ENCODE results near the gene TRHDE.
"Not testable (repeated sequence)": the region's sequence is repeated elsewhere in the genome, so short reads cannot be mapped to it uniquely, and the experiment has no call there.

Gene TRHDE

GRCh38 chr12:72658615-72659014 is 386.4 kb downstream of the TRHDE start:
- no peak for DNase-seq

GRCh38 chr12:72660174-72660573 is 388.0 kb downstream of the TRHDE start:
- DNase-seq = not testable (repeated sequence)

- DNase-seq = no peak
Measured at GRCh38 chr12:72673853-72674252, 401.7 kb downstream of the TRHDE start.

GRCh38 chr12:72676556-72676955 is 404.4 kb downstream of the TRHDE start:
- DNase-seq = no peak

- DNase-seq = no peak
Measured at GRCh38 chr12:72677139-72677538, 405.0 kb downstream of the TRHDE start.

- no peak for DNase-seq
Measured at GRCh38 chr12:72677846-72678245, 405.7 kb downstream of the TRHDE start.

GRCh38 chr12:72679147-72679757 is 407.1 kb downstream of the TRHDE start:
- no peak for DNase-seq

GRCh38 chr12:72681028-72681427 is 408.9 kb downstream of the TRHDE start:
- no peak for DNase-seq

GRCh38 chr12:72684491-72684890 is 412.3 kb downstream of the TRHDE start:
- DNase-seq = no peak

- no peak for DNase-seq
Measured at GRCh38 chr12:72692338-72692737, 420.2 kb downstream of the TRHDE start.

GRCh38 chr12:72694193-72694592 is 422.0 kb downstream of the TRHDE start:
- no peak for DNase-seq

GRCh38 chr12:72699362-72699761 is 427.2 kb downstream of the TRHDE start:
- DNase-seq = no peak

- DNase-seq = not testable (repeated sequence)
Measured at GRCh38 chr12:72712025-72712424, 439.9 kb downstream of the TRHDE start.

- DNase-seq = no peak
Measured at GRCh38 chr12:72716221-72716620, 444.1 kb downstream of the TRHDE start.

- no peak for DNase-seq
Measured at GRCh38 chr12:72717036-72717435, 444.9 kb downstream of the TRHDE start.

All from CD4-positive, alpha-beta T cell treated with Interferon alpha-2 for 1 hour (primary cell).